Panc1 (cell line): Measurements from ENCODE around the gene OLIG2. TPM values are rescaled to one million over a fixed set of nuclear protein-coding genes. Genes with fewer than 3 reads are reported as not detected.

Source experiments
- ATAC-seq: fragments of 200-7000 bp; cut with Tn5 transposase; 2 replicates; pipeline ENCODE4 v1.9.1; 2020; ENCODE audit warnings: mild to moderate bottlenecking, moderate library complexity
- BruUV-seq: library from RNA; stranded (reverse); fragments of 400-500 nt; replicated peaks from 2 replicates; lab custom pipeline; 2021; lab: Mats Ljungman, UMichigan
- CTCF ChIA-PET: fragments of 300-600 bp; sonication (Branson Sonifier 250); formaldehyde crosslinking; loops from one replicate; lab custom pipeline; 2022; ENCODE audit warnings: antibody characterized with exemption; lab: Charles Lee
- POLR2A ChIA-PET: fragments of 300-600 bp; sonication (Branson Sonifier 250); formaldehyde crosslinking; loops from one replicate; lab custom pipeline; 2022; ENCODE audit warnings: antibody characterized with exemption; lab: Charles Lee
- DNase-seq: peaks from one replicate; pipeline ENCODE4 v3.0.0-alpha.2; 2010; ENCODE audit warnings: low read depth, low spot score
- H3K27ac ChIP-seq: 2 replicates; pipeline ENCODE4 v1.5.1; 2011; ENCODE audit warnings: mild to moderate bottlenecking, low read length, inconsistent platforms
- H3K27me3 ChIP-seq: fragments of 200-500 bp; sonication (Bioruptor generic); 2 replicates; pipeline ENCODE4 v1.6.0; 2014; ENCODE audit warnings: low read length, inconsistent platforms; ENCODE audit not compliant: control insufficient read depth, insufficient read depth
- H3K36me3 ChIP-seq: fragments of 200-500 bp; sonication (Bioruptor generic); 2 replicates; pipeline ENCODE4 v1.5.1; 2014; ENCODE audit warnings: inconsistent platforms, mild to moderate bottlenecking, low read length, moderate library complexity; ENCODE audit not compliant: control insufficient read depth, insufficient read depth
- H3K4me1 ChIP-seq: 2 replicates; pipeline ENCODE4 v1.5.1; 2011; ENCODE audit warnings: inconsistent platforms, mild to moderate bottlenecking, low read length, moderate library complexity; ENCODE audit not compliant: control insufficient read depth, insufficient read depth
- H3K4me3 ChIP-seq, 2 experiments: 2 replicates each; pipeline ENCODE4 v1.5.1; 2011 to 2012; ENCODE audit warnings: low read depth in 2 of 2, low read length in 2 of 2, mild to moderate bottlenecking in 2 of 2, inconsistent platforms in 1 of 2, moderate library complexity in 1 of 2
- H3K9me3 ChIP-seq: fragments of 200-500 bp; sonication (Bioruptor generic); 2 replicates; pipeline ENCODE4 v1.5.1; 2014; ENCODE audit warnings: low read depth, mild to moderate bottlenecking, inconsistent platforms, low read length, moderate library complexity; ENCODE audit not compliant: control insufficient read depth, insufficient read depth
- CTCF ChIP-seq: fragments of 450-650 bp; IDR thresholded peaks from 2 replicates; pipeline ENCODE4 v1.5.1; 2017; ENCODE audit warnings: mild to moderate bottlenecking
- POLR2AphosphoS5 ChIP-seq: IDR thresholded peaks from 2 replicates; pipeline ENCODE4 v1.6.1; 2012; ENCODE audit warnings: mild to moderate bottlenecking, low read depth, low read length, moderate library complexity
- REST ChIP-seq, 2 experiments: IDR thresholded peaks; 2 replicates each; pipeline ENCODE4 v1.6.1; 2011 to 2012; ENCODE audit warnings: low read depth in 2 of 2, control low read depth in 1 of 2, low read length in 1 of 2, mild to moderate bottlenecking in 1 of 2, moderate library complexity in 1 of 2; ENCODE audit not compliant: insufficient read depth in 1 of 2
- SIN3A ChIP-seq: IDR thresholded peaks from 2 replicates; pipeline ENCODE4 v1.6.1; 2012; ENCODE audit warnings: low read depth, mild to moderate bottlenecking, low read length, moderate library complexity, borderline replicate concordance; ENCODE audit not compliant: insufficient read depth
- TCF7L2 ChIP-seq: IDR thresholded peaks from 2 replicates; pipeline ENCODE4 v1.6.1; 2011; ENCODE audit warnings: mild to moderate bottlenecking, low read depth, low read length, inconsistent platforms
- in situ Hi-C: cut with HindIII; loops from 2 replicates; pipeline ENCODE4 v1.10.0; 2016; ENCODE audit warnings: low sequenced_read_pairs, low pct_unique_long_range_greater_than_20kb
- intact Hi-C: fragments of 100-400 bp; cut with micrococcal nuclease; formaldehyde crosslinking; loops from one replicate; pipeline ENCODE4 v1.10.0; 2022; ENCODE audit not compliant: unreplicated experiment
- total RNA-seq: library from RNA; stranded (reverse); gene quantifications from one replicate; pipeline ENCODE4 v1.2.1, GENCODE V29; 2021; ENCODE audit not compliant: unreplicated experiment

The OLIG2 gene
- total RNA-seq, 1 experiment from 2014 or later = not detected

- Histone ChIP-seq H3K27ac (no peak overlapping the region), H3K4me1 (no peaks in the 10 kb centered on the region), H3K27me3 (peaks cover 2% of the 10 kb centered on the region; the same call in 1 of the 2 replicates), H3K36me3 (no peaks in the 10 kb centered on the region), H3K4me3 (no peak overlapping the region), H3K9me3 (no peaks in the 10 kb centered on the region)
- BruUV-seq = no TSS peak
- ChIA-PET POLR2A (no interaction called here), CTCF (no interaction called here)
- ATAC-seq (no peak), DNase-seq (no peak)
- intact Hi-C loops = no loop called here
- no peak for TF ChIP-seq SIN3A
- TF ChIP-seq TCF7L2 = no peak
- TF ChIP-seq CTCF = no peak
- TF ChIP-seq REST (IDR thresholded peaks at IDR 0.05; ENCODE audit: insufficient read depth in 1 of 2, low read depth in 2 of 2, low read length in 1 of 2) = no peak
- in situ Hi-C loops = no loop called here
Observed at GRCh38 chr21:33021150-33021549, 4.6 kb upstream of the OLIG2 start.

GRCh38 chr21:33021667-33022066 is 4.1 kb upstream of the OLIG2 start:
- no TSS peak for BruUV-seq
- Histone ChIP-seq H3K4me1 (no peaks in the 10 kb centered on the region), H3K27me3 (peaks cover 2% of the 10 kb centered on the region; the same call in 1 of the 2 replicates), H3K36me3 (no peaks in the 10 kb centered on the region), H3K9me3 (no peaks in the 10 kb centered on the region), H3K27ac (no peak overlapping the region), H3K4me3 (no peak overlapping the region)
- TF ChIP-seq REST (IDR thresholded peaks at IDR 0.05; ENCODE audit: insufficient read depth in 1 of 2, low read depth in 2 of 2, low read length in 1 of 2) = no peak
- TF ChIP-seq POLR2AphosphoS5 = no peak
- TF ChIP-seq SIN3A = no peak
- TF ChIP-seq CTCF = no peak
- TF ChIP-seq TCF7L2 = no peak
- in situ Hi-C loops (no loop called here), intact Hi-C loops (no loop called here)
- no peak for DNase-seq
- no peak for ATAC-seq
- ChIA-PET POLR2A (no interaction called here), CTCF (no interaction called here)
